Omental fat pad (tissue), 4 donors: Measurements from ENCODE around the gene IGF2BP2. TPM values are rescaled to one million over a fixed set of nuclear protein-coding genes. Genes with fewer than 3 reads are reported as not detected.

Source experiments
- ATAC-seq: fragments of 150-250 bp; one replicate; pipeline ENCODE4 v1.9.1; 2016; ENCODE audit warnings: mild to moderate bottlenecking, moderate library complexity; ENCODE audit not compliant: low FRiP score
- DNase-seq: peaks from one replicate; pipeline ENCODE4 v3.0.0-alpha.2; 2019; ENCODE audit warnings: low spot score
- total RNA-seq, 4 donors: library from RNA; depleted of rRNA; stranded (reverse); fragments of >200 nt; gene quantifications; one replicate each; pipeline ENCODE4 v1.1.0, GENCODE V29; 2016
- TF ChIP-seq, protein P1 (sequence below), 3 donors: fragments of 450-650 bp; IDR thresholded peaks; one replicate each; pipeline ENCODE4 v1.5.1; 2016 to 2017; ENCODE audit warnings: antibody characterized with exemption in 3 of 3, mild to moderate bottlenecking in 3 of 3, moderate library complexity in 2 of 3

The IGF2BP2 gene
- total RNA-seq, 4 donors from 2014 or later = 7.3 to 48.9 (median 18.7) TPM

DNA sequence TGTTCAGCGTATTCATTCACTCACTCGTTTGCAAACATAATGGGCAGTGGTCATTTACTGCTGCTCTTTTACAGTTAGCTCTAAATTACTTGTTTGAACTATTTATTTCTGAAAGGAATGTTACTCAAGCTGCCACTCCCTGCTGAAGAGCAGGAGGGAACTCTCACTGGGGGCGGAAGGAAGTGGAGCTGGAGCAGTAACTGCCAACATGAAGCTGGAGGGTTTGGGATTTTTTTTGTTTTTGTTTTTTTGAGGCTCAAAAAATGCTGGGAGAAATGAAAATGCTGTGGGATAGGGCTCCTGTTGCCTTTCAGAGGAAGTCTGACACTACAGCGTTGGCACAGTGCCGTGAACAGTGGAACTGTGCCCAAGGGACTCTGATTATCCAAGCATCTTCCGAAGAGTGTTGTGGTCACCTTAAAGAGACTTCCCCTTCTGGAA, 194.6 kb downstream of the IGF2BP2 start:
- ATAC-seq (peak; percentile 58), DNase-seq (no peak)
- TF ChIP-seq, protein P1, sequence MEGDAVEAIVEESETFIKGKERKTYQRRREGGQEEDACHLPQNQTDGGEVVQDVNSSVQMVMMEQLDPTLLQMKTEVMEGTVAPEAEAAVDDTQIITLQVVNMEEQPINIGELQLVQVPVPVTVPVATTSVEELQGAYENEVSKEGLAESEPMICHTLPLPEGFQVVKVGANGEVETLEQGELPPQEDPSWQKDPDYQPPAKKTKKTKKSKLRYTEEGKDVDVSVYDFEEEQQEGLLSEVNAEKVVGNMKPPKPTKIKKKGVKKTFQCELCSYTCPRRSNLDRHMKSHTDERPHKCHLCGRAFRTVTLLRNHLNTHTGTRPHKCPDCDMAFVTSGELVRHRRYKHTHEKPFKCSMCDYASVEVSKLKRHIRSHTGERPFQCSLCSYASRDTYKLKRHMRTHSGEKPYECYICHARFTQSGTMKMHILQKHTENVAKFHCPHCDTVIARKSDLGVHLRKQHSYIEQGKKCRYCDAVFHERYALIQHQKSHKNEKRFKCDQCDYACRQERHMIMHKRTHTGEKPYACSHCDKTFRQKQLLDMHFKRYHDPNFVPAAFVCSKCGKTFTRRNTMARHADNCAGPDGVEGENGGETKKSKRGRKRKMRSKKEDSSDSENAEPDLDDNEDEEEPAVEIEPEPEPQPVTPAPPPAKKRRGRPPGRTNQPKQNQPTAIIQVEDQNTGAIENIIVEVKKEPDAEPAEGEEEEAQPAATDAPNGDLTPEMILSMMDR (IDR thresholded peaks at IDR 0.05) = no peak

DNA sequence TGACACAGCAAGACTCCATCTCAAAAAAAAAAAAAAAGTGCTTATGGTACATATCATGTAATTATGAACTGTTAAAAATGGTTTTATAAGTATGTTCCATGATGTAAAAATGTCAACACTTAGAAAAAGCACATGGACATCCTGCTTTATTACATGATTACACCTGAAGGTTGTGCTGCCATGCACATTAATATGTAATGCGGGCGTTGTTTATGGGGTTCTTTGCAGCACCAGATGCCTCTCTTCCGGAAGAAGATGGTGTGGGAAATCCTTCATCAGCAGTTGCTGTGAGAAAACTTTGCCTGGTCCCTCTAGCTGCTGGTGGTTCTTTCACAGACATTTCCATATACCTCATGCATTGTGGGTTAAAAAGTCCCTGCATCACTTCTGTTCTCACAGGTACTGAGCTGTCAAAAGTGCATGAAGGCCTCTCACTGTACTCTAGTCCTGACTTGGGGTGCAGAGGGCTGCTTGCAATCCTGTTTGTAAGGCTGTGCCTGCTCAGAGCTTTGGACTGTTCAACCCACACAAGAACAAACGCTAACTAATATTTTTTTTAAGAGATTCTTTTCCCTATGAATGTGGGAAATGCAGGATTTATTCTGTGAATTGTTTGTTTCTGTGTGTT, 195.2 kb downstream of the IGF2BP2 start:
- TF ChIP-seq, protein P1 (IDR thresholded peaks at IDR 0.05) = no peak
- no peak for DNase-seq
- peak; percentile 29 for ATAC-seq

DNA sequence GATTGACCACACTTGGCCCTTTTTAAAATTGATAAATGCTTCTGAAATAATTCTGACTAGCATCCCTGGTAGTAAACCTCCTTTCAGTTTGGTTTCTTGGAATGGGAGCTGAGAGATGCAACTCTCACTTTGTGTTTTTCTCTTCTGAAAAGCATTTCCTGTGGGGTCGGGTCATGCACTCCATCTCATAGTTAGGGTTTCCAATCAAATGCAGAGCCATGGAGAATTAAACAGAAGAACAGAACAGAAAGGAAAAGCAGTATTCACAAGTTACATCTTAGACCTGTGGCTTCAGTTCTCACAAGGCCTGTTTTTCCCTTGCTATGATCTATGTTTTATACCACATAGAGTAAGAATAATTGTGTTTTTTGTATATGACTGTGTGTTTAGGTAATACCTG, 199.1 kb downstream of the IGF2BP2 start:
- TF ChIP-seq, protein P1 (IDR thresholded peaks at IDR 0.05) = no peak
- DNase-seq (no peak), ATAC-seq (no peak)

DNA sequence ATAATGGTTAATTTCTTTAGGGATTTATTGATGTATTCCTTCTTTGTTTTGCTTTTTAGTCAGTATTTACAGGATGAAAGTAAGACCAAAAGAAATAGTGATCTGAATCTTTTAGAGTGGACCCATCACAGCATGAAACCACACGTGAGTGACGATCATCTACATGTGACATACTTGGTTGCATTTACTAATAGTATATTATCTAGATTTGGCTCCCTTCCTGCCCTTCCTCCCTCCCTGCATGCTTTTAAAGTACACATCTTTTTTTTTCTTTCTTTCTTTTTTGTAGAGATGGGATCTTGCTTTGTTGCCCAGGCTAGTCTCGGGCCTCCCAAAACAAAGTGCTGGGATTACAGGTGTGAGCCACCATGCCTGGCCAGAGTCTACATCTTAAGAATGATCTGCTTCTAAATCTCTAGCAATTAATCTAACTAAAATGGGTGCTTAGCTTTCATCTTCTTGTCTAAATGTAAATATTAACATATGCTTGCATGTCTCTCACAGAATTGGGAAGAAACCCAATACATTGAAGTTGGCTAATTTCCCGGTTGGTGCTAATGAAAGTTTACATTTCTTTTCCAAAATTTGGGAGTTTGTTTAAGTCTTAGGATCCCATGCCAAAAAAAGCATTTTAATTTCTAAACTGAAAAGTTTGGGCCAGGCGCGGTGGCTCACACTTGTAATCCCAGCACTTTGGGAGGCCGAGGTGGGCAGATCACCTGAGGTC, 200.7 kb downstream of the IGF2BP2 start:
- no peak for ATAC-seq
- TF ChIP-seq, protein P1 (IDR thresholded peaks at IDR 0.05) = no peak
- no peak for DNase-seq

DNA sequence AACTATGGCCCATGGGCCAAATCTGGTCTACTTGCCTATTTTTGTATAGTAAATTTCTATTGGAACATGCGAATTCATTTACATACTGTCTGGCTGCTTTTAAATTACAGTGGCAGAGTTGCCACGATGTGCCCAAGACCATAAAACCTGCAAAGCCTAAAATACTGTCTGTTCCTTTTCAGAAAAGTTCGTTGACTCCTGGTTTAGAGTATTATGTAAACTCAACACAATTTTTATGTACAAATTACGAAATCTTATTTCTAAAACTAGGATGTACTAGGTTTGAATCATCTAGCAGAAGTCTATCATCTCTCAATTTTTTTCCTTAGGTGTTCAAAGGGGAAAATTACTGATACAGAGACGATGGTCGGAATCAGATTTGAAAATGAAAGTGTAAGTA, 211.8 kb downstream of the IGF2BP2 start:
- ATAC-seq = no peak
- no peak for DNase-seq
- TF ChIP-seq, protein P1 (IDR thresholded peaks at IDR 0.05) = no peak

DNA sequence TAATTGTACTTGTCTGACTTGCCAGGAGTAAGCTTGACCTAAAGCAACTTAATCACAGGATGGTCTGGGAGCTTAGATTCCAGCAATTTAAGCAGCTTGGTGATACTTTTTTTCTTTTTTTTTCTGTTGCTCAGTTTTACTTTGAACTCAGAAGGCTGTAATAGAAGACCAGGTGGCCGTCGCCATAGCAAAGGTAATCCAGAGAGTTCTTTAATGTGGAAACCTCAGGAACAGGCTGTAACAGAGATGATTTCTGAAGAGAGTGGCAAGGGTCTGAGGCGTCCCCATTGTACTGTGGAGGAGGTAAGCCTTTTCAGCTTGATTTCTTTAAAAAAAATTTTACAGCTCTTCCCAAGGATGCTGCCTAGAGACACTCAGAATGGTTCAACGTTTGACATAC, 218.6 kb downstream of the IGF2BP2 start:
- ATAC-seq (no peak), DNase-seq (no peak)
- TF ChIP-seq, protein P1 (IDR thresholded peaks at IDR 0.05) = no peak

DNA sequence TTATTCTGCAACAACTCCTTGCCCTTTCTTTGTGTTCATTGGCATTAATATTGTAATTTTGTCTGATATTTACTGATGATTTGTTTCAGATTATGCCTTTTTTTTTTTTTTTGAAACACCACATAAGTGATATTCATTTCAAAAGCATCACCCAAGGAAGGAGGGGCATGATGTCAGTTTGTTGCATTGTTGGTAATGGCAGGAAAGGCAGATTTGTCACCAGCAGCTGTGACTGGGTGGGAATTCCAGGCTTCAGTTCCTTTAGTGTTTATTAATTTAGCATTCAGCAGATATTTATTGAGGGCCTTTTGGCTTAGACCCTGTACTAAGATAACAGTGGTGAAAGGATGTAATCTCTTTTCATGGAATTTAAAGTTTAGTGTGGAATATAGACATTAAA, 219.3 kb downstream of the IGF2BP2 start:
- TF ChIP-seq, protein P1 (IDR thresholded peaks at IDR 0.05) = no peak
- ATAC-seq = no peak
- DNase-seq = no peak
